HepG2 (cell line): ENCODE measurements around the gene CALML6. TPM values are rescaled to one million over a fixed set of nuclear protein-coding genes. Genes with fewer than 3 reads are reported as not detected.

ENCODE experiments used
- FOXA1 ChIP-seq, 2 experiments: fragments of 450-650 bp in 1 of 2; sonication (generic) in 1 of 2; formaldehyde crosslinking in 1 of 2; IDR thresholded peaks; 2 replicates each; pipeline versions ENCODE4 v1.4.0 to v1.6.1; 2016 to 2020; ENCODE audit warnings: missing genetic modification reagents in 1 of 2
- FOXO1 ChIP-seq: sonication (generic); formaldehyde crosslinking; IDR thresholded peaks from 2 replicates; pipeline ENCODE4 v1.4.0; 2020; ENCODE audit warnings: missing genetic modification reagents
- GMEB2 ChIP-seq: IDR thresholded peaks from 2 replicates; pipeline ENCODE4 v1.6.1; 2016; ENCODE audit warnings: missing biosample characterization, missing genetic modification reagents, low read depth
- GTF2F1 ChIP-seq: fragments of 150-350 bp; IDR thresholded peaks from 2 replicates; pipeline ENCODE4 v1.6.1; 2014; ENCODE audit warnings: low read length
- HOXA3 ChIP-seq: sonication (generic); formaldehyde crosslinking; IDR thresholded peaks from 2 replicates; pipeline ENCODE4 v1.5.0; 2020; ENCODE audit warnings: missing genetic modification reagents
- MEIS1 ChIP-seq: sonication (generic); formaldehyde crosslinking; IDR thresholded peaks from 2 replicates; pipeline ENCODE4 v1.9.0; 2021; ENCODE audit warnings: mild to moderate bottlenecking, missing genetic modification reagents, moderate library complexity, borderline replicate concordance
- MIXL1 ChIP-seq: IDR thresholded peaks from 2 replicates; pipeline ENCODE4 v1.6.1; 2016
- NFATC3 ChIP-seq: sonication (generic); formaldehyde crosslinking; IDR thresholded peaks from 2 replicates; pipeline ENCODE4 v1.5.1; 2020; ENCODE audit warnings: mild to moderate bottlenecking, missing genetic modification reagents
- PRDM15 ChIP-seq: sonication (generic); formaldehyde crosslinking; IDR thresholded peaks from 2 replicates; pipeline ENCODE4 v1.4.0; 2020; ENCODE audit warnings: missing genetic modification reagents
- TFAP4 ChIP-seq: sonication (generic); IDR thresholded peaks from 2 replicates; pipeline ENCODE4 v1.6.1; 2016; ENCODE audit warnings: low read depth, borderline replicate concordance
- TSC22D2 ChIP-seq: sonication (generic); formaldehyde crosslinking; IDR thresholded peaks from 2 replicates; pipeline ENCODE4 v1.5.1; 2020; ENCODE audit warnings: missing genetic modification reagents, mild to moderate bottlenecking, borderline replicate concordance
- ZNF160 ChIP-seq: sonication (generic); formaldehyde crosslinking; IDR thresholded peaks from 2 replicates; pipeline ENCODE4 v1.8.0; 2022; ENCODE audit warnings: mild to moderate bottlenecking, inconsistent platforms, missing genetic modification reagents
- ZNF207 ChIP-seq: fragments of 450-650 bp; IDR thresholded peaks from 2 replicates; pipeline ENCODE4 v1.6.1; 2016; ENCODE audit warnings: antibody characterized with exemption, borderline replicate concordance
- ZNF563 ChIP-seq: sonication (generic); formaldehyde crosslinking; IDR thresholded peaks from 2 replicates; pipeline ENCODE4 v1.8.0; 2022; ENCODE audit warnings: mild to moderate bottlenecking, moderate library complexity, missing genetic modification reagents
- ZNF605 ChIP-seq: sonication (generic); formaldehyde crosslinking; IDR thresholded peaks from 2 replicates; pipeline ENCODE4 v1.8.0; 2022; ENCODE audit warnings: mild to moderate bottlenecking, missing genetic modification reagents
- ZNF639 ChIP-seq: conservative IDR thresholded peaks from 2 replicates; pipeline ENCODE4 v1.6.1; 2018; ENCODE audit warnings: missing genetic modification reagents
- ZSCAN9 ChIP-seq: IDR thresholded peaks from 2 replicates; pipeline ENCODE4 v1.6.1; 2016; ENCODE audit warnings: borderline replicate concordance
- polyA plus RNA-seq, 8 experiments: library from polyadenylated mRNA; depleted of rRNA in 3 of 8; stranded (reverse) in 7 of 8; unstranded in 1 of 8; fragments of >200 nt; fragmentation: Illumina TruSeq in 4 of 8; extraction: Trizol in 4 of 8; gene quantifications; 2 replicates each; pipeline versions ENCODE4 v1.2.1 to v1.2.3, GENCODE V29; 2011 to 2016; ENCODE audit warnings: low read depth in 4 of 8, missing spikeins in 1 of 8, mixed read lengths in 1 of 8; ENCODE audit not compliant: insufficient read depth in 1 of 8
- total RNA-seq, 5 experiments: library from RNA; depleted of rRNA; stranded (reverse); fragments of >200 nt; fragmentation: Illumina TruSeq; extraction: Trizol; gene quantifications; 2 replicates each; pipeline ENCODE4 v1.2.3, GENCODE V29; 2016; ENCODE audit warnings: low read depth in 1 of 5

Gene CALML6
- total and polyA plus RNA-seq, 2 of the 13 experiments (the other 11 are each of a cell fraction or from before 2014, with no cell fraction given): 0.11 to 0.12 TPM

- TF ChIP-seq PRDM15 (CRISPR knock-in tag) (no peak), GTF2F1 (no peak), GMEB2 (CRISPR knock-in tag) (no peak), HOXA3 (CRISPR knock-in tag) (no peak; the same call in none of the 2 replicates), TSC22D2 (CRISPR knock-in tag) (no peak), ZNF207 (no peak), TFAP4 (peak; percentile 11; the same call in 1 of the 2 replicates), MEIS1 (no peak; the same call in 1 of the 2 replicates), ZNF160 (no peak), ZNF605 (CRISPR knock-in tag) (peak; percentile 76; the same call in 1 of the 2 replicates), ZSCAN9 (CRISPR knock-in tag) (no peak; the same call in 1 of the 2 replicates), NFATC3 (no peak), ZNF639 (CRISPR knock-in tag) (0 out of 2 replicates have a peak, but pooled peaks have one; percentile 18), MIXL1 (no peak; the same call in 1 of the 2 replicates), ZNF563 (CRISPR knock-in tag) (peak; percentile 62; the same call in 1 of the 2 replicates), FOXA1 (IDR thresholded peaks at IDR 0.05) (no peak), FOXA1 (CRISPR knock-in tag; IDR thresholded peaks at IDR 0.05) (no peak), FOXO1 (CRISPR knock-in tag) (peak; percentile 49; the same call in 1 of the 2 replicates)
Measured at GRCh38 chr1:1919304-1920056, 4.4 kb downstream of the CALML6 start (continued).
